Measurements from ENCODE around the gene SCAI.

SCAI gene

GRCh38 chr9:125038166-125038565 lies 105.2 kb downstream of the SCAI start:
- TF ChIP-seq SIN3A (IDR thresholded peaks at IDR 0.05; ENCODE audit: borderline replicate concordance, insufficient read depth, low read length) = no peak
- no peak for TF ChIP-seq TAF1 (IDR thresholded peaks at IDR 0.05; ENCODE audit: borderline replicate concordance, insufficient read depth, low read length)
- no peak for TF ChIP-seq POLR2AphosphoS5 (IDR thresholded peaks at IDR 0.05; ENCODE audit: low read depth, low read length)
- no peak for TF ChIP-seq FOXP2 (optimal IDR thresholded peaks at IDR 0.05; ENCODE audit: borderline replicate concordance, extremely low read depth, extremely low read length, insufficient read depth)
- TF ChIP-seq REST (IDR thresholded peaks at IDR 0.05; ENCODE audit: insufficient read depth in 1 of 2, low read depth in 2 of 2, low read length in 2 of 2) = no peak

GRCh38 chr9:125028041-125028440 lies 115.3 kb downstream of the SCAI start:
- TF ChIP-seq TAF1 (IDR thresholded peaks at IDR 0.05; ENCODE audit: borderline replicate concordance, insufficient read depth, low read length) = no peak
- no peak for TF ChIP-seq FOXP2 (optimal IDR thresholded peaks at IDR 0.05; ENCODE audit: borderline replicate concordance, extremely low read depth, extremely low read length, insufficient read depth)
- TF ChIP-seq SIN3A (IDR thresholded peaks at IDR 0.05; ENCODE audit: borderline replicate concordance, insufficient read depth, low read length) = no peak
- TF ChIP-seq REST (IDR thresholded peaks at IDR 0.05; ENCODE audit: insufficient read depth in 1 of 2, low read depth in 2 of 2, low read length in 2 of 2) = no peak
- no peak for TF ChIP-seq POLR2AphosphoS5 (IDR thresholded peaks at IDR 0.05; ENCODE audit: low read depth, low read length)

GRCh38 chr9:125024917-125025316 lies 118.4 kb downstream of the SCAI start:
- no peak for TF ChIP-seq REST (IDR thresholded peaks at IDR 0.05; ENCODE audit: insufficient read depth in 1 of 2, low read depth in 2 of 2, low read length in 2 of 2)

- no peak for TF ChIP-seq POLR2AphosphoS5 (IDR thresholded peaks at IDR 0.05; ENCODE audit: low read depth, low read length)
- no peak for TF ChIP-seq SIN3A (IDR thresholded peaks at IDR 0.05; ENCODE audit: borderline replicate concordance, insufficient read depth, low read length)
- TF ChIP-seq TAF1 (IDR thresholded peaks at IDR 0.05; ENCODE audit: borderline replicate concordance, insufficient read depth, low read length) = no peak
- TF ChIP-seq FOXP2 (optimal IDR thresholded peaks at IDR 0.05; ENCODE audit: borderline replicate concordance, extremely low read depth, extremely low read length, insufficient read depth) = no peak
- no peak for TF ChIP-seq REST (IDR thresholded peaks at IDR 0.05; ENCODE audit: insufficient read depth in 1 of 2, low read depth in 2 of 2, low read length in 2 of 2)
Observed at GRCh38 chr9:125021069-125021468, 122.3 kb downstream of the SCAI start.

- no peak for TF ChIP-seq TAF1 (IDR thresholded peaks at IDR 0.05; ENCODE audit: borderline replicate concordance, insufficient read depth, low read length)
- no peak for TF ChIP-seq REST (IDR thresholded peaks at IDR 0.05; ENCODE audit: insufficient read depth in 1 of 2, low read depth in 2 of 2, low read length in 2 of 2)
- no peak for TF ChIP-seq POLR2AphosphoS5 (IDR thresholded peaks at IDR 0.05; ENCODE audit: low read depth, low read length)
Observed at GRCh38 chr9:125008599-125008998, 134.7 kb downstream of the SCAI start.
